Endometrial microvascular endothelial cells (primary cell): ENCODE data around the gene CAP1. TPM values are rescaled to one million over a fixed set of nuclear protein-coding genes. Genes with fewer than 3 reads are reported as not detected.
"Not testable (repeated sequence)": the region's sequence is repeated elsewhere in the genome, so short reads cannot be mapped to it uniquely, and the experiment has no call there.

Experiments used
- in situ Hi-C: cut with HindIII; loops from 2 replicates; pipeline ENCODE4 v1.10.0; 2017; ENCODE audit warnings: low sequenced_read_pairs, low pct_unique_long_range_greater_than_20kb; ENCODE audit errors: inconsistent ontology term
- total RNA-seq: library from RNA; depleted of rRNA; stranded (reverse); fragments of >200 nt; gene quantifications from one replicate; pipeline ENCODE4 v1.2.3, GENCODE V29; 2015; ENCODE audit errors: inconsistent ontology term

CAP1 gene
- total RNA-seq, 1 donor from 2014 or later, result 549 TPM

DNA sequence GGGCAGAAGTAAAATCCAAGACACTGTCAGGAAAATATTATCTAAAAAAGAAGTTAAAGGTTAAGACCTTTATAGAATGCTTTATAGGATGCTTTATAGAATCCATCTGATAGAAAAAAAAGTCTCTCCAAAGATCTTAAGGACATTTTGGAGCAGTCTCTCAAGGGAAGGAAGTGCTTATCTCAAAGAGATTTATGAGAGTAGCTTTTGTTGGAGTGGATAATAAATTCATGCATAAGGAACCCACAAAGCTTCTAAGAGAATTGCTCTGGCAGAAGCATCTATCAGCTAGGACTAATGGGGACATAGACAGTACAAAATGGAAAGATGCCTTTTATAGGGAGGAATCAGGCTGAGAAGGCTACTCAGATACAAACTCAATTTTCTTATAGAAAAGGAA is 12.9 kb upstream of the CAP1 start:
- in situ Hi-C loops, result no loop called here

GRCh38 chr1:40029608-40030007 is 10.9 kb upstream of the CAP1 start:
- in situ Hi-C loops, result no loop called here

- in situ Hi-C loops, result no loop called here
These were observed 9.9 kb upstream of the CAP1 start for GRCh38 chr1:40030528-40031135.

DNA sequence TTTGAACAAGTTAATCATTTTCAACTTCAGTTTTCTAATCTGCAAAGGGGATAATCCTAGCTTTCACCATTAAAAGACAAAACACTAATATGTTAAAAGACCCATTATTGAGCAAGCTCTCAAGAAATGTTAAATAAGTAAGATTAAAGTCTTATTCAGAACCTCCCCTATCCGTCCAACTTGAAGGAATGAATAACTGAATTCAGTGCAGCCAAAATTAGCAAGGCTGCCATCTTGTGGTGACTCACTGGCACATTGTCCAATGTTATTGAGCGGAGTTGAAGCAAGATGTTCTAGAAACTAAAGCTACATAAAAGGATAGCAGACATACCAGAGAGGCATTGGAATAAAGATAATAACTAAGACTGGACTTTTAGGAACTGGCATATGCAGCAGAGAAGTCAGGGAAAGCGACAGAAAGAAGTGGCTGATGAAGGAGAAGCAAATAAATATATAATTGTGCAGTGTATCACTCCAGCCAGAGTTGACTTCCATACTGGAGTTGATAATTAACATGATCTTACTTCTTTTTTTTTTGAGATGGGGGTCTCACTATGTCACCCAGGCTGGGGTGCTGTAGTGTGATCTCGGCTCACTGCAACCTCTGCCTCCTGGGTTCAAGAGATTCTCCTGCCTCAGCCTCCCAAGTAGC is 8.2 kb upstream of the CAP1 start:
- in situ Hi-C loops, result no loop called here

DNA sequence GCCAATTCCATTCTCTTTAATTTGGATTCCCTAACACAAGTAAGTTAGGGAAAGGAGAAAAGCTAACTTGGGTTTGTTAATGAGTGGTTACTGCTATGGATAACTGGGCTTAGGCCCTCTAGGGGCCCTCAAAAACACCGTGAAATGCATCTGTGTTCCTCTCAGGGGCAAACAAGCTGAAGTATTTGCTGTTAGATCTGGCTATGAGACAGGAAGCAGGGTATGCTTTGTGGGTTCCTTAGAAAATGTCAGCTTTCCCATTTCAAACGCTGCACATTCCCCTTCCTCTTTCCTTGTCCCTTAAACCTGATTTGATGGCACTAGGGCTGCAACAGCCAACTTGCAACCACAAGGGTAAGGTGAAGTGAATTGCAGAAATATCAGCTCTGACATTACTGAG is 5.7 kb upstream of the CAP1 start:
- in situ Hi-C loops, result no loop called here

- in situ Hi-C loops, result no loop called here
These were observed 4.0 kb upstream of the CAP1 start for GRCh38 chr1:40036574-40036973.

GRCh38 chr1:40037254-40037653 is 3.3 kb upstream of the CAP1 start:
- in situ Hi-C loops, result not testable (repeated sequence)

- in situ Hi-C loops, result no loop called here
These were observed 1.8 kb upstream of the CAP1 start for GRCh38 chr1:40038697-40039096.

DNA sequence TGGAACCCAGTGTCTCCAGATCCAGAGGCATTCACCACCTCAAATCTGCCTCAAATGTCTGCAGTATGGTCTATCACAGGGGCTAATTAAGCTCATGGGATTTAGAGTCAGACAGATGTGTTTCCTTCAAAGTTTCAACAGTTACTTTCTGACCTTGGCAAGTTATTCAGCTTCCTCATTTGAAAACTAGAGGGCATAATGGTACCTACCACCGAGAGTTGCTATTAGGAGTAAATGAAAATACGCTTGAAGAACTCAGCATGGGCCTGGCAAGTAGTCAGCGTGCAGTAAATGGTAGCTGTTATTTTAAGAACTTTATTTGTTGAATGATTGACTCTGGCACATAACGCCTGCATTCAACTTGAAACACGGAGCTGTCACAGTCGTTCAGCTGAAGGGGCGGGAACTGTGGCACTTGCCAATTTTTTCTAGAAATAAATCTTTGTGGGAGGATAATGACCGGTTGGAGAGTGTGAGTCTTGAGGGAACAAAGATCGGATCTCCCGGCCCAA is 1.2 kb upstream of the CAP1 start:
- in situ Hi-C loops, result no loop called here

DNA sequence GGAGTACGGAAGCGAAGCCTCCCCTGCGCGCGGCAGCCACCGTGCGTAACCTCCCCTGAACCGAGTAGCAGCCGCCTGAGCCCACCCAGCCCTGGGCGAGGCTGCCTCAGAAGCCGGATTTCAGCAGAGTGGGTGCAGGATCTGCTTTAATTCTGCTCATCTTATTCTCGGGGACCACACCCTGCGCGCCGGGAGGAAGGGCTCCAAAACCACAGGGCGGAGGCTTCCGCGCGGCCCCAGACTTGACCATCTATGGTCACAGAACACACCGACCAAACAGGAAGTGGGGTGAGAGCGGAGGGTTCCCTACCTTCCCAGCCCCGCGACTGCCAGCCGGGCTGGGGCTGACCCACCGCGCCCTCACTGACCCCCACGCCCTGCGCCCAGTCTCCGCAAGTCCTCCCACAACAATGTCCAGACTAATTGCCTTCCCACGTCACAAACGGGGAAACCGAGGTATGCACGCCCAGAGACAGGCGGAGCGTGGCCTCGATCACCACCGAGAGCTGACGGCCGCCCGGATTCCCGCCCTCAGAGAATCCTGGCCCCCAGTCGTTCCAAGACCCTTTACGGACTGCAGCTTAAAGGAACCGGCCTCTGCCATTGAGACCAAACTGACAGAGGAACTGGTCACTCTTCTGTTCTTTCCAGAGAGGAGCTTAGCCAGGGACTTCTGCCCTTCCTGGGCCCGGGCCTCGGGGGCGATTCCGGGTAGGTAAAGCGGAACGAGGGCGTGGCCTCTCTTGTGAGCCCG is 595 bp upstream of the CAP1 start:
- in situ Hi-C loops, result no loop called here

DNA sequence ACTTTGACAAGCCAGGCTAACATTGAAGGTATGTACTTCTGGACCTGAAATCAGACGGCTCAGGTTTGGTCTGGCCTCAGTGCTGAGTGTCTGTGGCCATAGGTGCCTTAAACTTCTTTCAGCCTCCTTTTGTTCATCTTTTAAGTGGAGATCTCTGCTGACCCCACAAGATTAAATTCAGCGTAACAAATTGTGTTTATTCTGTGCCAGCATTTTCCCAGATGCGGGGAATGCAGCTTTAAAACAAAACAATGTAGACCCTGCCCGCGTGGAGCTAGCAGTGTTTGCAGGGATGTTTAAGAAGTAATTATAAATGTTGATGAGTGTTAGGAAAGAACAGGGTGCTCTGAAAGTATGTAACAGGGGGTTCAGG is 923 bp downstream of the CAP1 start:
- in situ Hi-C loops, result no loop called here

DNA sequence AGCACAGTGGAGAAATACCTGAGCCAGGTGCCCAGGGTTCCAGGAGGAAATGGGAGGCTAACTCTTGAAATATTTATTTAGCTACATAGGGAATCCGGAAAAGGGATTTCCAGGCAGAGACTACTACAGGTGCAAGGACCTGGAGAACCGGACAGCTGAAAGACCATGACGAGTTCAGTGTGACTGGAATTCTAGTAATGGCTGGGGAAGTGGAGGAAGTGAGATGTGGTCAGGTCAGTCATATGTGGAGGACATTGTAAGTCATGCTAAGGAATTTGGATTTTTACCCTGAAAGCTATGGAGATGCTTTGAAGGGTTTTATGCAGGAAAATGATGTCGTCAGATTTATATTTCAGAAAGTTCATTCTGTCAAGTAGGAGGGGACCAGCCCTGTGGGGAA is 1.8 kb downstream of the CAP1 start:
- in situ Hi-C loops, result no loop called here

DNA sequence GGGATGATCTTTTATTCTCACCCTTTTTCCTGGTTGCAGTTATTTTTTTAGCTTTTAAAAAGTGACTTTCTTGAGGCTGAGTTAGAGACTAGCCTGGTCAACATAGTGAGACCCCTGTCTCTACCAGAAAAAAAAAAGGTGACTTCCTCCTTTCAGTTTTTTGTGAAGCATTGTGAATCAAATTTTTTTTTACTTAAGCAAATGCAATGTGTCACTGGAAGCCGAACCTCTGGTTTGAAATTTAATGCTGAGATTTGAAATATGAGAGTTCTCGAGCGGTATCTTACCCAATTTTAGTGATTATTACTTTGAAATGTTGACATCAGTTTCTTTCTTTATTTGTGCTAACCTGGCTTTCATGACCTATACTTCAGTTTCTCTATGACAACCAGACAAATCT is 3.6 kb downstream of the CAP1 start:
- in situ Hi-C loops, result no loop called here

GRCh38 chr1:40045182-40045581 is 4.7 kb downstream of the CAP1 start:
- in situ Hi-C loops, result no loop called here

DNA sequence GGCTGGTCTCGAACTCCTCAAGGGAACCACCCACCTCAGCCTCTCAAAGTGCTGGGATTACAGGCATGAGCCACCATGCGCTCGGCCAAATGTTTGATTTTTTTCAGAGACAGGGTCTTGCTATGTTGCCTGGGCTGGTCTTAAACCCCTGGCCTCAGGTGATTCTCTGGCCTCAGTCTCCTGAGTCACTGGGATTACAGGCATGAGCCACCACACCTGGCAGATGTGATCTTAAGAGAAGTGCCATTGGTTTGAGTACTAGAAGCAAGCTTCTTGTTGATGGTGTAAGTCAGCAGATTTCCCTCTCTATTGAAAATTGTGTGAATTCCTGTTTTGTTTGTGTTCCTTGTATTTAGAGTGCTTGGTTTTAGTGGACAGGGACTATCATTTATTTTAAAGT is 5.2 kb downstream of the CAP1 start:
- in situ Hi-C loops, result no loop called here

DNA sequence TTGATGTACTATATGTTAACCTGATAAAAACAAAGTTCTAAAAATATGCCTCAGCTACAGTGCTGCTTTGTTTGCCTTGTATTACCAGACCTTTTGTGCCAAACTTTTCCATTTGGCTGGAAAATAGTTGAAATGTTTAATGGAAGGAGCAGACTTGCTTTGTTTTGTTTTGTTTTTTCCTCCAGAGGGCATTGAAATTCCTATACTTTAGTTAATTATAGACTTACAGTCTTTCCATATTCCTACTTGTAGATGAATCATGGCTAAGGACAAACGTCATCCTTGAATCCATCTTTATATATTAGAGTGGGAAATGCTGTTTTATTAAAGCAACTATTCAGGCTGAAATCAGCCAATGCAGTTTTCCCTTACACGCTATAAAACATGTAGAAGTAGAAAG is 6.7 kb downstream of the CAP1 start:
- in situ Hi-C loops, result no loop called here

DNA sequence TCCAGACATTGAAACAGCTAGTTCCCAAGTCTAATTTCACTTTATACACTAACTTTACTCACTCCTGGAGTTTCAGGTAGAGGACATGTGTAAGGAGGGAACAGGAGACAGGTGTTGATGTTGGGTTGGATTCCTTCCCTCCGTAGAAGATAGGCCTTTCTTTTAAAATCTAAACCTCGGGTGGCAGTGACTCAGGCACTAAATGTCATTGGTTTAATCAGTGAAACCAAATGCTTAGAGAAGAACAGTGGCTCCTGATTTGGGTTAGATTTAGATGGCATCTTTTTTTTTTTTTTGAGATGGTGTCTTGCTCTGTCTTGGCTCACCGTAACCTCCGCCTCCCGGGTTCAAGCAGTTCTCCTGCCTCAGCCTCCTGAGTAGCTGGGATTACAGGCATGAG is 7.2 kb downstream of the CAP1 start:
- in situ Hi-C loops, result no loop called here

DNA sequence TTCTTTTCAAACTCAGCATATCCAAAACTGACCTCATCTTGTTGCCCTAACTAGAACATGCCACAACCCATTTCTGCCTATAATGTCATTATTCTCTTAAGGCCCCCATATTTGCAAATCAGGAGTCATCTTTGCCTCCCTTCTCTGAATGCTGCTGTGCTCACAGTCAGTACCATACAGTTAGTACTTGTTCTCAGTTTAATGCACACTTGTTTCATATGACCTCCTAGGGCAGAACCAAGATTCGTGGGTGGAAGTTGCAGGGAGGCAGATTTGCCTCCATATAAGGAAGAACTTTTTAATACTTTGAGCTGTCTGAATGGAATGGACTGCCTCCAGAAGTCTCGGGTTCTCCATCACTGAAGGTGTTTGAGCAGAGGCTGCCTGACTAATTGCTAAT is 9.2 kb downstream of the CAP1 start:
- in situ Hi-C loops, result no loop called here

DNA sequence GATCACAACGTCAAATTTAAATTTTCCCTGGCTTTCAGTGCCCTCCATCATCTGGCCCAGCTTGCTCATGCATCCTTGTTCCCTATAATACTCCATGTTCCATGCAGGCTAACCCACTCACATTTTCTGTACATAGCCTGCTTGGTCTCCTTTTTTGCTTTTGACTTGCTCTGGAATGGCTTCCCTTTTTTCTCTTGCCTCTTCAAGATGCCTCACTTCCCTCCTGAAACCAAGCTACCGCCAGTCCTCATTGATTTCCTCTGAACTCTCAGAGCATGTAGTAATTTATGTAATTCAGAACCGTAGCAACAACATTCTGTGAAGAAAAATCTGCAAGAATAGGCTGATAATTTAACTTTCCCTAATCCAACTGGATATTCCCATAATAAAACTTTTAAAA is 10.3 kb downstream of the CAP1 start:
- in situ Hi-C loops, result no loop called here

GRCh38 chr1:40053138-40053887 is 12.8 kb downstream of the CAP1 start:
- in situ Hi-C loops, result no loop called here
